IPS DF 4.7 (cell line): ENCODE measurements around the gene NFKBIE.

Experiments used
- DNase-seq: peaks from one replicate; pipeline ENCODE4 v3.0.0-alpha.2; 2013; ENCODE audit warnings: low spot score; ENCODE audit errors: extremely low read depth

The NFKBIE gene

GRCh38 chr6:44227148-44227793 lies 38.1 kb downstream of the NFKBIE start:
- DNase-seq: no peak

DNA sequence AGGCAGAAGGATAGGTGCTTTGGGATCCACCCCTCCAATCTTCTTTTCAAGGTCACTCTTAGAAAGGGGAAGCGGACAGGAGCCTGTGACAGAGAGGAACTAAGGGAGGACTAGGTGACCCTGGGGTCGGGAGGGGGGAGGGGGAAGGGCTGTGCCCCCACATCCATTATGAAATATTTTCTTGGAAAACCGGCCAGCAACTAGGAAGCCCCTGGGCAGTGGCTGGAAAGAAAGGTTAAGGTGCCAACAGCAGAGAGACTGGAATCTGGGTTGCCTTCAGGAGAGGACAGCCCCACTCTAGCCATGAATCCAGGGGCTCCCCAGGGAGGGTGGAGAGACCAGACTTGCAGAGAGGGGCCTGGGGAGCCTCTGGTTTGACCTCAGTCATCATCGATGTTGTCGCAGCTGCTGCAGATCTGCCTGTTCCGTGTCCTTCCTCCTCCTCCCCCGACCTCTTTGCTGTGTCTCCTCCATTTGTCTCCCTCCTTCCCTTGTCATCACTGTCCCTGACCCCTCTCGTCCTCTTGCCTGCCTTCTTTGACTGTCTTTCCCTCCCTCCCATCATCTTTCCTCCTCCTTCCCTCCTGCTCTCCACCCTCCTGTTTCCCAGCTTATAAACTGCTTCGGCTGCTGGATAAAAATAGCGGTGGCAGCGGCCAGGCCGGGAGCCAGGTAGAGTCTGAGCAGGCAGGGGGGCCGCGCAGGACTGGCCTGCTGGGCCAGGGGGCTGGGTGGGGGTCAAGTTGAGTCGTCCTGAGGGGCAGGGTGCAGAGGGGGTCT lies 38.8 kb downstream of the NFKBIE start:
- no peak for DNase-seq

GRCh38 chr6:44225579-44226325 lies 39.6 kb downstream of the NFKBIE start:
- DNase-seq: no peak

GRCh38 chr6:44224965-44225305 lies 40.4 kb downstream of the NFKBIE start:
- no peak for DNase-seq

GRCh38 chr6:44224029-44224964 lies 41.1 kb downstream of the NFKBIE start:
- DNase-seq: no peak

- DNase-seq: no peak
These were observed 41.9 kb downstream of the NFKBIE start, which contains the start of gene SLC29A1 for GRCh38 chr6:44223319-44224028. Gene SLC29A1 (plus strand): TSS chr6:44223595. CDS start chr6:44227314, 3,719 bp downstream.

GRCh38 chr6:44222486-44223318 lies 42.6 kb downstream of the NFKBIE start:
- no peak for DNase-seq

GRCh38 chr6:44221961-44222335 lies 43.4 kb downstream of the NFKBIE start:
- no peak for DNase-seq

GRCh38 chr6:44221291-44221960 lies 43.9 kb downstream of the NFKBIE start:
- DNase-seq: no peak

GRCh38 chr6:44220913-44221290 lies 44.4 kb downstream of the NFKBIE start:
- DNase-seq: no peak

DNA sequence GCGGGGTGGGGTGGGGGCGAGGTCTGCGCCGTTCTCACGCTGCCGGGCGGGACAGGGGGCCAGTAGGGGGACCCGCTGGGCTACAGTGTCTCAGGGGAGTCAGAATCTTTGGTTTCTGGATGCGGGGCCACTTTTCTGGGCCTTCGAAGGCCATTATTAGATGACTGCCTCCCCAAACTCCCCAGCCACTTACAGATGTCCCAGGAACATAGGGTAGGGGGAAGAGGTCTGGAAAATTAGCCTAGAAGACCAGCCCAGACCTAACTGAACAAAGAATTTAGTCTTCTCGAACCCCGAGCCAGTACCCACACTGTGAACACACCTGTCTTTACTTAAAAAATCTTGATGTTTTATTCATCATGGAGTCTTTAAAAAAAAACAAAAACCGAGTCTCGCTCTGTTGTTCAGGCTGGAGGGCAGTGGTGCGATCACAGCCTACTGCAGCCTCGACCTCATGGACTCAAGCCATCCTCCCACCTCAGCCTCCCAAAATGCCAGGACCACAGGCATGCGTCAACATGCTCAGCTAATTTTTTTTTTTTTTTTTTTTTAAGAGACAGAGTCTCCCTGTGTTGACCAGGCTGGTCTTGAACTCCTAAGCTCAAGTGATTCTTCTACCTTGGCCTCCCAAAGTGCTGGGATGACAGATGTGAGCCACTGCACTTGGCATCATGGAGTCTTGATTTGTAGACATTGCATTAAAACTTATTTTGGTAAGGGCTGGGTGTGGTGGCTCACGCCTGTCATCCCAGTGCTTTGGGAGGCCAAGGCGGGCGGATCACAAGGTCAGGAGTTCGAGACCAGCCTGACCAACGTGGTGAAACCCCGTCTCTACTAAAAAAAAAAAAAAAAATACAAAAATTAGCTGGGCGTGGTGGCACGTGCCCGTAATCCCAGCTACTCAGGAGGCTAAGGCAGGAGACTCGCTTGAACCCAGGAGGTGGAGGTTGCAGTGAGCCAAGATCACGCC lies 45.3 kb downstream of the NFKBIE start:
- no peak for DNase-seq

DNA sequence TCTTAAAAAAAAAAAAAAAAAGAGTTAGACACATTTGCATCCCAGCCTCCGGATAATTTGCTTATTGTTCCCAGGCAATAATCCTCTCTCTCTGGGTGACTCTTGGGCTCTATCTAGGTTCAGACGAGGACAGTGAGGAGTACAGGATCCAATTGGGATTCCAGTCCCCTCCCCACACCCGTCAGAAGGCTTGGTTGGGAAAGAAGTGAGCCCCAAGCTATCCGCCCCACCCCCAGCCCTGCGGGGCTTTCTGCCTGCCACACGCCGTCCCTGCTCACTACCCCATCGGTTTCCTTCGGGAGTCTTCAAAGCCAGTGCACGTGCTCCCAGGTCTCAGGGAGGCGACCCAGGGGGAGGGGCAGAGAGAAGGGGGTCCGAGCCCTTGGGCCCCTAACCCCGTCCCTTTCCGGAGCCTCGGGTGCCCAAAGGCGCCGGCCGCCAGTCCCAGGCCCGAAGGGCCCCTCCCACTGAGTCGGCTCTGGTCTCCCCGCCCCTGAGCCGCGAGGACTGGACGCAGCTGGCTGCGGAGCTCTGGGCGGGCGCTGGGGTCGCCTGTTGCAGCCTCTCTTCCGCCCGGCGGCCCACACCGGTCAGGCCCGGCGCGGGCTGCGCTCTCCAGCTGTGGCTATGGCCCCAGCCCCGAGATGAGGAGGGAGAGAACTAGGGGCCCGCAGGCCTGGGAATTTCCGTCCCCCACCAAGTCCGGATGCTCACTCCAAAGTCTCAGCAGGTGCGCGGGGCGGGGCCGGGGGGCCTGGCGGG lies 46.1 kb downstream of the NFKBIE start:
- DNase-seq: no peak

DNA sequence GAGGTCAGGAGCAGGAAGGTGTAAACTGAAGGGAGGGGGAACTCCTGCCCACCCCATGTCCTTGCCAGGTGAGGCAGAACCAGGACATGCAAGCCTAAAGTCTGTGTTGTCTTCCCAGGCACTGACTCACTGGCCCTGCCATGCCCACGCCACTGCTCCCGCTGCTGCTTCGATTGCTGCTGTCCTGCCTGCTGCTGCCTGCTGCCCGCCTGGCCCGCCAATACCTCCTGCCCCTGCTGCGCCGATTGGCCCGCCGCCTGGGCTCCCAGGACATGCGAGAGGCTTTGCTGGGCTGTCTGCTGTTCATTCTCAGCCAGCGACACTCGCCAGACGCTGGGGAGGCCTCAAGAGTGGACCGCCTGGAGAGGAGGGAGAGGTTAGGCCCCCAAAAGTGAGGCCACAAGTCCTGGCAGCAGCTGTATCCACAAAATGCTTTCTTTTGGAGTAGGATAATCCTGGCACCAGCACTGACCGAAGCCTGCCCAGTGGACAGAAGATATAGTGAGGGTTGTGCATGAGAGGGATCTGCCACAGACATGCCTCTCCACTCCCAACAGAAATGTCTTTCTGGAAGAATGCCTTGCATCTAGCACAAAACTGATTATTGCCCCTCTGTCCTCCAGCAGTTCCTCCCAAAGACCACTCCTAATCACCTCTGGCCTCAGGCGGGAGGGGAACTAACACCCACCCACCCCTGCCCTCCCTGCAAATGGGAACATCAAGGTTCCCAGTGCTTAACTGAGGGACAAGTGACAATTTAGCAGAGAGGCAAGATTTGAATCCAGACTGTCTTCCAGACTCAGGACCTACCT lies 47.8 kb downstream of the NFKBIE start:
- no peak for DNase-seq

- no peak for DNase-seq
These were observed 48.5 kb downstream of the NFKBIE start, which contains the start of gene MYMX for GRCh38 chr6:44216677-44217331. Gene MYMX (plus strand): TSS chr6:44216926. CDS start chr6:44217472, 546 bp downstream.

GRCh38 chr6:44214307-44214706 lies 51.0 kb downstream of the NFKBIE start:
- DNase-seq: no peak

DNA sequence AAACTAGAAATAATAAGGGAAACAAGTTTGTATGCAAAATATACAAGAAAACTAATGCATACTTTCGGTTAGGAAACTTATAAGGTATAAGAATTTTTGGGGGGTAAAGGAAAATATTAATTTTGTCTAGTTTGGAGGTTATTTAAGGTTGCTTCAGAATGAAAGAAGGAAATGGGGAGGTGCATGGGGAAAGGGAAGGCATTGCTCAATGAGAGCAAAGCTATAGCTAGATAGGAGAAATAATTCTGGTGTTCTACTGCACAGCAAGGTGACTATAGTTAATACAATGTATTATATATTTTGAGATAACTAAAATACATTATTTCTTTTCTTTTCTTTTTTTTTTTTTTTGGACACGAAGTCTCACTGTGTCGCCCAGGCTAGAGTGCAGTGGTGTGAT lies 54.1 kb downstream of the NFKBIE start:
- no peak for DNase-seq
